ENCODE results near the gene CYB5R4.

CYB5R4 gene

DNA sequence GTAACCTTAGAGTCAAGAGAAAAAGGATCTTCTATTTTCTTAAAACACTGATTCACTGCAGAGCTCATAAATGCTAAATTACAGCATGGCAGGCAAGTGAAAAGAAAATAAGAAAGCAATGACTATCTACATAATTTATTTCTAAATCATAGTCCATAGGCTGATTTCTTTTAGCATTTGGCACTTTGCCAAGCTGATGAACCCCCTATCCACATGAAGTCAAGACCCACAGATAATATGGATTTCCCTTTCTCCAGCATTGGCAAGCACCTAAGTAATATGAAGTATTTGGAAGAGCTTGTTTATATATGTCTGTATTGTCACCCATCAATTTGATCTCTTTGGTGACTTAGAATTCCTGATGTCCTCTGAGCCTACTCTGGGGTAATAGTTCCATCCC, 126.2 kb downstream of the CYB5R4 start:
- no peak for DNase-seq

DNA sequence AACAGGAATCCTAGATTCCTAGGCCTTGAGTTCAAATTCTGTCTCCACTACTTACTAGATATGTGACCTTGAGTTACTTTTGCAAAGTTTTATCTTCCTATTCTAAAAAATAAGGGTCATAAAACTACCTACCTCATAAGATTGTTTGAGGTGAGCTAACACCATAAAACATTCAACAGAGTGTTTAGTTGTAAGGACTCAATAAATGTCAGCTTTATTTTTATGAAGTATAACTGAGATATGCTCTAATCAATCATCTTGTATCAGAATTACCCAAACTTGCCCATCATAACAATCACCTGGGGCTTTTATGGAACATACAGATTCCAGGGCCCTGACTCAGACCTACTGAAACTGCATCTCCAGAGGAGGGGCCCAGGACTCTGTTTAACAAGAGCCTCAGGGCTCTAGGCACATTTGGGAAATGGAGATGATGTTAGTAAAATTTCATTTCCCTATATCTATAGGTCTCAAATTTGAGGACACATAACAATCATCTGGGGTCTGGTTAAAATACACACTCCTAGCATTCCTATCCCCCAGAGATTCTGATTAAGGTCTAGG, 138.6 kb downstream of the CYB5R4 start:
- DNase-seq, result no peak

DNA sequence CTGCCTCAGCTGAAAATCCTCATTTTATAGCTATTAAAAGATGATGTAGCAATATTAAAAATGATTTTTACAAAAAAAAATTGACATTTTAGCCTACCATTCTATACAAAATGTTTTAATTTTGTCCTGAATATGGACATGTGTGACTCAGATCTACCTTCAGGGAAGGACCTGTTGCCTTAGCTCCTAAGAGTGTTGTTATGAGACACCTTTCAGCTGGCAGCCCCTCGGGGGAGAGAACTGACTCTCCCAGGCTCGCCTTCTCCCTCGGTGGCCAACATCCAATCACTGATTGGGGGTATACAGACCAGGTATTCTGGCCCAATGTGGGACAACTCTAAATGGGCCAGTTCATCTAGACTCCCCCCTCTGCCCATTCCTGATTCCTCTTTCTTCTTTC, 141.6 kb downstream of the CYB5R4 start:
- DNase-seq, result no peak

DNA sequence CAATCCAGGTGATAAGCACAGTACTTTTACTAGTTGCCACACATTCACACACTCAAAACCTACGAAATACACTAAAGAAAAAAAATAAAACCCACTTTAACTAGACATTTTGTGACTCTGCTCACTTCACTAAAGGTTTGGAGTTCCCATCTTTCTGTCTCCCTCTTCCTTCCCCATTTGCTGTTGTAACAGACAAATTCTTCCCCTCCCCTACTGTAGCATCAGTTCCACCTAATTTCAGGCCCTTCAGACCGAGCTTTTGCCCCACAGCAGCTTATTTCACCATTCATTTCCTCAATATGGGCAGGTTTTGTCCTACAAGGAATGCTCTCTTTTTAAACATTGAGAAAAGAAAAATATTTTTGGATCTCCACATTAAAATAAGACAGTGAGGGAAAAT, 142.7 kb downstream of the CYB5R4 start:
- no peak for DNase-seq

DNA sequence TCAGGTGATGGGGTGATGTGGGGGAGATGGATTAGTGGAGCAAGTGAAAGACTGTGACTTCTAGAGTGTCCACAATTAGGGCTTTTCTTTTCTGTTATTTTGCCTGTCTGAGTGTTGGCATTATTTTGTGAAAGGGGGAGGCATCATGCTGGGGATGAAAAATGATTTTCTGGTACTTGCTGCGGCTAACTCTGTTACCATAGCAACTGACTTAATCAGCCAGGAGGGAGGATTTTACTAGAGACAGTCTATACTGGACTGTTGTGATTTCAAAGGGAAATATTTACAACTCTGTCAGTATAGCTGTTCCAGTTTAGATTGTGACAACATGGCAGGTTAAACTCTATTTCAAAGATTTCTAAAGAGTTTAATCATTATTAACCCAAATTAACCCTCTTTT, 143.6 kb downstream of the CYB5R4 start:
- no peak for DNase-seq

DNA sequence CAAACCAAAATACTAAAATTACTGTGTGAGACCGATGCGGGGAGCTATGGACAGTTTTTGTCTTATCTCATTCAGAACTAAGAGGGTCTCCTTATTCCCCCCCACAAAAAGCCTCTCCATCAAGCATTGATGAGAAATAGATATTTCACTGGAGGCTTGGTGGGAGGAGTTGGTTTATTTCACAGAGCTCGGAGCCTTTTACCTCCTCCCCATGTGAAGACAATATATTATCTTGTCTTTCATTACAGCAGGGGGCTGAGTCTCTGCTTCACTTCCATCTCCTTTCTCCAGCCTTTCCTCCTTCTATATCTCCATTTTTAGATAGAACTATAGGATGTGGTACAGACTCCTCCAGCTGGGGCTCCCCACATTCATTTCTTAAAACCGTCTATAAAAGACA, 144.2 kb downstream of the CYB5R4 start:
- no peak for DNase-seq

DNA sequence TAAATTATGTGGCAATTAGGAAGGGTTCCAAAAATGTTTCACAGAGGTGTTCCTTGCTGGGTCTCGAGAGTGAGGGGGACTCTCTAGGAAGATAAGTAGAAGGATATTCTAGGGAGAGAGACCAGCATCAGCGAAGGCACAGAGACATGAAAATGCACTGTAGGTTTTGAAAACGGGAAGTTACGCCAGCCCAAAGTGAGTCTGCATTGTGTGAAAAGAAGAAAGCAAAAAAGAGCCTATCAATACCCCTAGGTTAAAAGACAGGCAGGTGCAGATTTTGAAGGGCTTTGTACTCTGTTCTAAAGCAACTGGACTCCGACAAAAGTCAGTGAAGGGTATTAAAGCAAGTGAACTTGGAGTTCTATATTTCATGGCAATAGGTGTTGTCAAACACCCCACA, 148.4 kb downstream of the CYB5R4 start:
- DNase-seq, result no peak

DNA sequence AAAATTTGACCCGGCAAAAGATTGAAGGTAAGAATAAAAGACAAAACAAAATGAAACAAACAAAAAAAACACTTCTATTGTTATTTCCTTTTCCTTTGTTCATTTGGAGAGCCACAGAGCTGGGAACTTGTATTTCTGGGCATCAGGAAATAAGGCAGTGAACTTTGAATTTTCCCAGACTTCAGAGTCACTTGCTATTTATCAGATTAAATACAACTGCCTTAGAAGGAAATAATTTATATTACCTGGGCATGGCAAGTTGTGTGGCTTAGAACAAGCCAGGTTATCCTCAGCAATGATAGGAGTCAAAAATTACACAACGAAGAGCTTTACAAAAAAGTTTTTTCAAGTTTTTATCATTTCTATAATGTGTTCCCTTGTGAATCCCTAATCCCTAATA, 153.9 kb downstream of the CYB5R4 start:
- DNase-seq, result no peak

DNA sequence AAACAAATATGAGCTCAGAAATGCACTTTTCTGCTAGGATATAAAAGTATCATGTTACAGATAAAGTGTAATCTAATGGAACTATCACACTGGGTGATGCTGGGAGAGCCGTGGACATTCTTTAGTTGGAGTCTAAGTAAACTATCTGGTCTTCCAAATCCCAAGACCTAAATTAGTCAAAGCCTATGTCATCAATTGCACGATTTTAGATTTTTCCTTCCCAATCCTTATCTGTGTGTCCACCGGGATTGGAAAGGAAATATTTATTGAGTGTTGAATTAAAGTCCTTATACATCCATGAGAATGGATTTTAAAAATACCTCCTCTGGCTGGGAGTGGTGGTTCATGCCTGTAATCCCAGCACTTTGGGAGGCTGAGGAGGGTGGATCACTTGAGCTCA, 154.4 kb downstream of the CYB5R4 start:
- no peak for DNase-seq

DNA sequence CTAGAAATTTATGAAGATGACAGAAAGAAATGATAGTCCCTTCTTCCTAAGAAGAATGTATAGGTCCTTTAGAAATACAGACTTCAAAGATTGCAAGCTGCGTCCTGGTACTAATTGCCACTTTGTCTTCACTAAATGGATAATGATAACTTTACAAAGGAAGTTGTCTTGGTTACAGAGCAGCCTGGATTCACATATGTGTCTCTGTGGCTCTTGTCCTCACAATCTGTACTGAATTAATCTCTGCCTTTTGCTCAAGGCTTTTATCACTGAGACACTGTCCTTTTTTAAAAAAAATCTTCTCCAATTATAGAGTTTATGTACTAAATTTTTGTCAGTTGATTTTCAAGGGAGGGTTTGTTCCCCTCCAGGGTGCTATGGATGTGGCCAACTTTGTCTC, 156.5 kb downstream of the CYB5R4 start:
- DNase-seq, result no peak

Measured in stimulated activated CD8-positive, alpha-beta memory T cell treated with anti-CD3 and anti-CD28 coated beads, Interleukin-4, amount 100 ng/mL, for 48 hours (primary cell).